ENCODE measurements around the gene PTPN14. TPM values are rescaled to one million over a fixed set of nuclear protein-coding genes. Genes with fewer than 3 reads are reported as not detected.

PTPN14 gene
- total and polyA plus RNA-seq, 2 donors, result 1.3 to 4.3 TPM

- DNase-seq (ENCODE audit: low read depth in 6 of 9, low spot score in 9 of 9), result no peak
- Histone ChIP-seq H3K36me3 (ENCODE audit: control insufficient read depth in 2 of 2, insufficient read depth in 2 of 2, low read length in 1 of 2) (no peaks in the 10 kb centered on the region), H3K4me3 (ENCODE audit: low read length in 2 of 2) (no peak overlapping the region), H3K27ac (ENCODE audit: low read depth in 1 of 2, low read length in 1 of 2) (no peak overlapping the region), H3K27me3 (ENCODE audit: control insufficient read depth in 2 of 2, insufficient read depth in 1 of 2, low read length in 1 of 2) (no peaks in the 10 kb centered on the region), H3K9me3 (ENCODE audit: control insufficient read depth in 2 of 2, insufficient read depth in 1 of 2, low read length in 1 of 2) (no peaks in the 10 kb centered on the region), H3K4me1 (ENCODE audit: control insufficient read depth in 2 of 2, insufficient read depth in 2 of 2, low read length in 2 of 2) (no peaks in the 10 kb centered on the region)
- WGBS, result 95% methylated on average over 4 of the region's 4 CpGs
Observed at GRCh38 chr1:214389734-214390133, 161.7 kb downstream of the PTPN14 start.

GRCh38 chr1:214386747-214387146 is 164.7 kb downstream of the PTPN14 start:
- H3K36me3 ChIP-seq (ENCODE audit: control insufficient read depth in 2 of 2, insufficient read depth in 2 of 2, low read length in 1 of 2), result no peaks in the 10 kb centered on the region
- H3K4me1 ChIP-seq (ENCODE audit: control insufficient read depth in 2 of 2, insufficient read depth in 2 of 2, low read length in 2 of 2), result no peaks in the 10 kb centered on the region
- H3K27me3 ChIP-seq (ENCODE audit: control insufficient read depth in 2 of 2, insufficient read depth in 1 of 2, low read length in 1 of 2), result no peaks in the 10 kb centered on the region
- 96% methylated on average over 14 of the region's 14 CpGs for WGBS
- H3K27ac ChIP-seq (ENCODE audit: low read depth in 1 of 2, low read length in 1 of 2), result no peak overlapping the region
- no peaks in the 10 kb centered on the region for H3K9me3 ChIP-seq (ENCODE audit: control insufficient read depth in 2 of 2, insufficient read depth in 1 of 2, low read length in 1 of 2)
- DNase-seq (ENCODE audit: low read depth in 6 of 9, low spot score in 9 of 9), result no peak
- H3K4me3 ChIP-seq (ENCODE audit: low read length in 2 of 2), result no peak overlapping the region

GRCh38 chr1:214386333-214386732 is 165.1 kb downstream of the PTPN14 start:
- H3K36me3 ChIP-seq (ENCODE audit: control insufficient read depth in 2 of 2, insufficient read depth in 2 of 2, low read length in 1 of 2), result no peaks in the 10 kb centered on the region
- no peaks in the 10 kb centered on the region for H3K9me3 ChIP-seq (ENCODE audit: control insufficient read depth in 2 of 2, insufficient read depth in 1 of 2, low read length in 1 of 2)
- 97% methylated on average over 7 of the region's 7 CpGs for WGBS
- H3K4me3 ChIP-seq (ENCODE audit: low read length in 2 of 2), result no peak overlapping the region
- H3K4me1 ChIP-seq (ENCODE audit: control insufficient read depth in 2 of 2, insufficient read depth in 2 of 2, low read length in 2 of 2), result no peaks in the 10 kb centered on the region
- no peak for DNase-seq (ENCODE audit: low read depth in 6 of 9, low spot score in 9 of 9)
- H3K27me3 ChIP-seq (ENCODE audit: control insufficient read depth in 2 of 2, insufficient read depth in 1 of 2, low read length in 1 of 2), result no peaks in the 10 kb centered on the region
- no peak overlapping the region for H3K27ac ChIP-seq (ENCODE audit: low read depth in 1 of 2, low read length in 1 of 2)

- DNase-seq (ENCODE audit: low read depth in 6 of 9, low spot score in 9 of 9), result no peak
- WGBS, result 98% methylated on average over 1 of the region's 1 CpG
- Histone ChIP-seq H3K4me1 (ENCODE audit: control insufficient read depth in 2 of 2, insufficient read depth in 2 of 2, low read length in 2 of 2) (no peaks in the 10 kb centered on the region), H3K9me3 (ENCODE audit: control insufficient read depth in 2 of 2, insufficient read depth in 1 of 2, low read length in 1 of 2) (no peaks in the 10 kb centered on the region), H3K27ac (ENCODE audit: low read depth in 1 of 2, low read length in 1 of 2) (no peak overlapping the region), H3K27me3 (ENCODE audit: control insufficient read depth in 2 of 2, insufficient read depth in 1 of 2, low read length in 1 of 2) (no peaks in the 10 kb centered on the region), H3K36me3 (ENCODE audit: control insufficient read depth in 2 of 2, insufficient read depth in 2 of 2, low read length in 1 of 2) (no peaks in the 10 kb centered on the region), H3K4me3 (ENCODE audit: low read length in 2 of 2) (no peak overlapping the region)
Observed at GRCh38 chr1:214385428-214385827, 166.0 kb downstream of the PTPN14 start.

GRCh38 chr1:214384373-214385079 is 166.9 kb downstream of the PTPN14 start:
- DNase-seq (ENCODE audit: low read depth in 6 of 9, low spot score in 9 of 9), result no peak
- Histone ChIP-seq H3K9me3 (ENCODE audit: control insufficient read depth in 2 of 2, insufficient read depth in 1 of 2, low read length in 1 of 2) (no peaks in the 10 kb centered on the region), H3K36me3 (ENCODE audit: control insufficient read depth in 2 of 2, insufficient read depth in 2 of 2, low read length in 1 of 2) (no peaks in the 10 kb centered on the region), H3K27me3 (ENCODE audit: control insufficient read depth in 2 of 2, insufficient read depth in 1 of 2, low read length in 1 of 2) (no peaks in the 10 kb centered on the region), H3K4me1 (ENCODE audit: control insufficient read depth in 2 of 2, insufficient read depth in 2 of 2, low read length in 2 of 2) (no peaks in the 10 kb centered on the region), H3K4me3 (ENCODE audit: low read length in 2 of 2) (no peak overlapping the region), H3K27ac (ENCODE audit: low read depth in 1 of 2, low read length in 1 of 2) (no peak overlapping the region)
- WGBS, result 97% methylated on average over 18 of the region's 18 CpGs

GRCh38 chr1:214383381-214384372 is 167.7 kb downstream of the PTPN14 start:
- no peaks in the 10 kb centered on the region for H3K9me3 ChIP-seq (ENCODE audit: control insufficient read depth in 2 of 2, insufficient read depth in 1 of 2, low read length in 1 of 2)
- 98% methylated on average over 45 of the region's 45 CpGs for whole genome bisulfite sequencing
- no peaks in the 10 kb centered on the region for H3K36me3 ChIP-seq (ENCODE audit: control insufficient read depth in 2 of 2, insufficient read depth in 2 of 2, low read length in 1 of 2)
- H3K4me3 ChIP-seq (ENCODE audit: low read length in 2 of 2), result no peak overlapping the region
- H3K4me1 ChIP-seq (ENCODE audit: control insufficient read depth in 2 of 2, insufficient read depth in 2 of 2, low read length in 2 of 2), result no peaks in the 10 kb centered on the region
- no peaks in the 10 kb centered on the region for H3K27me3 ChIP-seq (ENCODE audit: control insufficient read depth in 2 of 2, insufficient read depth in 1 of 2, low read length in 1 of 2)
- H3K27ac ChIP-seq (ENCODE audit: low read depth in 1 of 2, low read length in 1 of 2), result no peak overlapping the region
- no peak for DNase-seq (ENCODE audit: low read depth in 6 of 9, low spot score in 9 of 9)

GRCh38 chr1:214380986-214381695 is 170.3 kb downstream of the PTPN14 start:
- WGBS, result 94% methylated on average over 1 of the region's 1 CpG
- H3K36me3 ChIP-seq (ENCODE audit: control insufficient read depth in 2 of 2, insufficient read depth in 2 of 2, low read length in 1 of 2), result no peaks in the 10 kb centered on the region

GRCh38 chr1:214380396-214380795 is 171.0 kb downstream of the PTPN14 start:
- no peaks in the 10 kb centered on the region for H3K9me3 ChIP-seq (ENCODE audit: control insufficient read depth in 2 of 2, insufficient read depth in 1 of 2, low read length in 1 of 2)
- no peaks in the 10 kb centered on the region for H3K4me1 ChIP-seq (ENCODE audit: control insufficient read depth in 2 of 2, insufficient read depth in 2 of 2, low read length in 2 of 2)
- no peaks in the 10 kb centered on the region for H3K27me3 ChIP-seq (ENCODE audit: control insufficient read depth in 2 of 2, insufficient read depth in 1 of 2, low read length in 1 of 2)
- no peak overlapping the region for H3K4me3 ChIP-seq (ENCODE audit: low read length in 2 of 2)
- 95% methylated on average over 3 of the region's 3 CpGs for WGBS
- no peak overlapping the region for H3K27ac ChIP-seq (ENCODE audit: low read depth in 1 of 2, low read length in 1 of 2)
- no peaks in the 10 kb centered on the region for H3K36me3 ChIP-seq (ENCODE audit: control insufficient read depth in 2 of 2, insufficient read depth in 2 of 2, low read length in 1 of 2)
- DNase-seq (ENCODE audit: low read depth in 6 of 9, low spot score in 9 of 9), result no peak

More at GRCh38 chr1:214380986-214381695, 170.3 kb downstream of the PTPN14 start:
- no peaks in the 10 kb centered on the region for H3K9me3 ChIP-seq (ENCODE audit: control insufficient read depth in 2 of 2, insufficient read depth in 1 of 2, low read length in 1 of 2)
- no peaks in the 10 kb centered on the region for H3K4me1 ChIP-seq (ENCODE audit: control insufficient read depth in 2 of 2, insufficient read depth in 2 of 2, low read length in 2 of 2)
- no peak for DNase-seq (ENCODE audit: low read depth in 6 of 9, low spot score in 9 of 9)
- H3K27ac ChIP-seq (ENCODE audit: low read depth in 1 of 2, low read length in 1 of 2), result no peak overlapping the region
- no peak overlapping the region for H3K4me3 ChIP-seq (ENCODE audit: low read length in 2 of 2)
- H3K27me3 ChIP-seq (ENCODE audit: control insufficient read depth in 2 of 2, insufficient read depth in 1 of 2, low read length in 1 of 2), result no peaks in the 10 kb centered on the region

All from thymus (tissue), 11 donors.